H1 (cell line): ENCODE results near the gene THRB. TPM values are rescaled to one million over a fixed set of nuclear protein-coding genes. Genes with fewer than 3 reads are reported as not detected.
"Not testable (repeated sequence)": the region's sequence is repeated elsewhere in the genome, so short reads cannot be mapped to it uniquely, and the experiment has no call there.

Source experiments
- CTCF ChIA-PET: fragments of 300-600 bp; sonication (Branson Sonifier 250); formaldehyde crosslinking; loops from one replicate; lab custom pipeline; 2021; ENCODE audit not compliant: partially characterized antibody; lab: Charles Lee
- POLR2A ChIA-PET: fragments of 300-600 bp; sonication (Branson Sonifier 250); formaldehyde crosslinking; loops from one replicate; lab custom pipeline; 2021; ENCODE audit warnings: inconsistent platforms; ENCODE audit not compliant: partially characterized antibody; lab: Charles Lee
- DNase-seq, 2 experiments: peaks; one replicate each; pipeline versions ENCODE4 v3.0.0 to v3.0.0-alpha.2; 2010 to 2022; ENCODE audit warnings: low spot score in 2 of 2, low read depth in 1 of 2, mixed read lengths in 1 of 2
- FAIRE-seq: peaks from 2 replicates; lab custom pipeline; 2011; peaks lifted over from hg19 to GRCh38; lab: Jason Lieb, UNC
- H2AFZ ChIP-seq: 2 replicates; pipeline ENCODE4 v1.8.1; 2012; ENCODE audit warnings: low read length, inconsistent platforms
- H2AK5ac ChIP-seq: 2 replicates; pipeline ENCODE4 v1.6.1; 2013; ENCODE audit warnings: low read depth, low read length
- H2BK120ac ChIP-seq: replicated peaks from 2 replicates; pipeline ENCODE3; 2013; ENCODE audit warnings: low read depth, low read length, inconsistent platforms
- H2BK12ac ChIP-seq: 2 replicates; pipeline ENCODE4 v1.6.1; 2013; ENCODE audit warnings: low read depth, low read length
- H2BK15ac ChIP-seq: 2 replicates; pipeline ENCODE4 v1.6.1; 2013; ENCODE audit warnings: low read length
- H2BK20ac ChIP-seq: 2 replicates; pipeline ENCODE4 v1.6.1; 2013; ENCODE audit warnings: low read length
- H2BK5ac ChIP-seq: 2 replicates; pipeline ENCODE4 v1.6.1; 2013; ENCODE audit warnings: low read depth, low read length
- H3K14ac ChIP-seq: 2 replicates; pipeline ENCODE4 v1.6.1; 2013; ENCODE audit warnings: inconsistent platforms; ENCODE audit not compliant: insufficient read length
- H3K18ac ChIP-seq: 2 replicates; pipeline ENCODE4 v1.6.1; 2013; ENCODE audit warnings: low read length; ENCODE audit errors: extremely low read depth
- H3K23ac ChIP-seq: 2 replicates; pipeline ENCODE4 v1.6.1; 2013; ENCODE audit warnings: inconsistent platforms; ENCODE audit not compliant: insufficient read length
- H3K23me2 ChIP-seq: 2 replicates; pipeline ENCODE4 v1.6.1; 2013; ENCODE audit warnings: low read depth, low read length
- H3K27ac ChIP-seq: 2 replicates; pipeline ENCODE4 v1.6.1; 2011; ENCODE audit warnings: low read depth, low read length, inconsistent platforms
- H3K27me3 ChIP-seq, 4 experiments: replicated peaks in 1 of 4; 1 replicate in 1 of 4; 2 replicates in 3 of 4; pipeline versions ENCODE4 v1.6.1 to v1.8.1; 2011 to 2013; ENCODE audit warnings: low read length in 3 of 4, mild to moderate bottlenecking in 3 of 4, inconsistent platforms in 2 of 4, mixed read lengths in 2 of 4, moderate library complexity in 1 of 4; ENCODE audit not compliant: control insufficient read depth in 3 of 4, insufficient read depth in 3 of 4; ENCODE audit errors: extremely low read depth in 1 of 4
- H3K36me3 ChIP-seq, 4 experiments: 2 replicates each; pipeline versions ENCODE4 v1.6.1 to v1.8.1; 2011 to 2013; ENCODE audit warnings: mild to moderate bottlenecking in 4 of 4, low read length in 3 of 4, moderate library complexity in 2 of 4, control low read depth in 1 of 4, inconsistent platforms in 1 of 4; ENCODE audit not compliant: insufficient read depth in 4 of 4, control insufficient read depth in 2 of 4
- H3K4ac ChIP-seq: replicated peaks from 2 replicates; pipeline ENCODE3; 2013; ENCODE audit warnings: low read length, low read depth, mixed read lengths, inconsistent platforms; ENCODE audit not compliant: insufficient read length
- H3K4me1 ChIP-seq, 4 experiments: replicated peaks in 1 of 4; 1 replicate in 1 of 4; 2 replicates in 3 of 4; pipeline versions ENCODE4 v1.6.1 to v1.8.1; 2011 to 2013; ENCODE audit warnings: low read length in 3 of 4, inconsistent platforms in 2 of 4, mixed read lengths in 1 of 4; ENCODE audit not compliant: insufficient read depth in 4 of 4, control insufficient read depth in 3 of 4
- H3K4me2 ChIP-seq, 2 experiments: 2 replicates each; pipeline versions ENCODE4 v1.6.1 to v1.8.1; 2011 to 2013; ENCODE audit warnings: low read depth in 2 of 2, low read length in 2 of 2, control low read depth in 1 of 2, inconsistent platforms in 1 of 2, mild to moderate bottlenecking in 1 of 2; ENCODE audit not compliant: insufficient read depth in 1 of 2
- H3K4me3 ChIP-seq, 4 experiments: fragments of 200-600, 300-600 bp in 1 of 4; sonication (generic), shearing (Covaris generic), sonication (Bioruptor Twin) in 1 of 4; 2 replicates each; pipeline versions ENCODE4 v1.5.1 to v1.8.1; 2011 to 2016; ENCODE audit warnings: low read length in 4 of 4, low read depth in 3 of 4, control low read depth in 2 of 4, inconsistent platforms in 2 of 4, mild to moderate bottlenecking in 2 of 4, mixed read lengths in 1 of 4, moderate library complexity in 1 of 4; ENCODE audit not compliant: insufficient read depth in 2 of 4; ENCODE audit errors: extremely low read depth in 1 of 4
- H3K56ac ChIP-seq: replicated peaks from 2 replicates; pipeline ENCODE3; 2013; ENCODE audit warnings: low read depth, mild to moderate bottlenecking, mixed read lengths, low read length, inconsistent platforms; ENCODE audit not compliant: insufficient read length
- H3K79me1 ChIP-seq: 2 replicates; pipeline ENCODE4 v1.6.1; 2013; ENCODE audit warnings: low read depth, low read length, control low read depth
- H3K79me2 ChIP-seq, 2 experiments: 2 replicates each; pipeline versions ENCODE4 v1.6.1 to v1.8.1; 2012 to 2013; ENCODE audit warnings: low read length in 2 of 2, mild to moderate bottlenecking in 2 of 2, inconsistent platforms in 1 of 2; ENCODE audit not compliant: insufficient read depth in 2 of 2, control insufficient read depth in 1 of 2
- H3K9ac ChIP-seq, 4 experiments: replicated peaks in 1 of 4; 1 replicate in 1 of 4; 2 replicates in 3 of 4; pipeline versions ENCODE4 v1.6.1 to v1.8.1; 2011 to 2013; ENCODE audit warnings: low read depth in 3 of 4, low read length in 3 of 4, control low read depth in 2 of 4, mild to moderate bottlenecking in 2 of 4, moderate library complexity in 2 of 4, inconsistent platforms in 1 of 4; ENCODE audit errors: extremely low read depth in 1 of 4
- H3K9me3 ChIP-seq, 2 experiments: 2 replicates each; pipeline versions ENCODE4 v1.6.1 to v1.8.1; 2012 to 2013; ENCODE audit warnings: mild to moderate bottlenecking in 2 of 2, moderate library complexity in 2 of 2, control low read depth in 1 of 2, inconsistent platforms in 1 of 2, low read depth in 1 of 2, low read length in 1 of 2, mixed read lengths in 1 of 2; ENCODE audit not compliant: insufficient read depth in 2 of 2
- H4K20me1 ChIP-seq, 2 experiments: replicated peaks in 1 of 2; 2 replicates each; pipeline versions ENCODE3 to v1.8.1; 2011 to 2013; ENCODE audit warnings: inconsistent platforms in 2 of 2, low read length in 2 of 2, mild to moderate bottlenecking in 1 of 2; ENCODE audit not compliant: insufficient read depth in 2 of 2, control insufficient read depth in 1 of 2
- H4K5ac ChIP-seq: 2 replicates; pipeline ENCODE4 v1.6.1; 2013; ENCODE audit warnings: low read length, low read depth, mixed read lengths, inconsistent platforms; ENCODE audit not compliant: insufficient read length
- H4K8ac ChIP-seq: 2 replicates; pipeline ENCODE4 v1.8.0; 2013; ENCODE audit warnings: mild to moderate bottlenecking, moderate library complexity, low read length, inconsistent platforms; ENCODE audit not compliant: insufficient read depth; ENCODE audit errors: extremely low read depth
- H4K91ac ChIP-seq: replicated peaks from 2 replicates; pipeline ENCODE3; 2013; ENCODE audit warnings: low read length, mixed read lengths, inconsistent platforms; ENCODE audit not compliant: insufficient read length
- BRCA1 ChIP-seq: IDR thresholded peaks from 2 replicates; pipeline ENCODE4 v1.6.1; 2012; ENCODE audit warnings: low read depth, low read length, improper control_type of control experiment
- GTF2F1 ChIP-seq: IDR thresholded peaks from 2 replicates; pipeline ENCODE4 v1.6.1; 2012; ENCODE audit warnings: low read depth, low read length, improper control_type of control experiment, borderline replicate concordance
- HDAC6 ChIP-seq: IDR thresholded peaks from one replicate; pipeline ENCODE4 v1.7.1; 2012; ENCODE audit warnings: low read depth, mild to moderate bottlenecking, inconsistent platforms, low read length, moderate library complexity
- KDM5A ChIP-seq: fragments of 200-600 bp; IDR thresholded peaks from 2 replicates; pipeline ENCODE4 v1.7.1; 2012; ENCODE audit warnings: mild to moderate bottlenecking, low read length, inconsistent platforms, mixed read lengths
- MAFK ChIP-seq: IDR thresholded peaks from 2 replicates; pipeline ENCODE4 v1.6.1; 2012; ENCODE audit warnings: low read depth, mild to moderate bottlenecking, improper control_type of control experiment, low read length
- RXRA ChIP-seq: IDR thresholded peaks from 2 replicates; pipeline ENCODE4 v1.6.1; 2011; ENCODE audit warnings: low read depth, mild to moderate bottlenecking, low read length, moderate library complexity; ENCODE audit not compliant: insufficient read depth
- SIN3A ChIP-seq, 2 experiments: IDR thresholded peaks in 1 of 2; conservative IDR thresholded peaks in 1 of 2; 2 replicates each; pipeline ENCODE4 v1.6.1; 2011 to 2012; ENCODE audit warnings: low read length in 2 of 2, improper control_type of control experiment in 1 of 2, low read depth in 1 of 2, mild to moderate bottlenecking in 1 of 2
- WGBS, 2 experiments: shearing (Covaris generic) in 1 of 2; methylation state at CpG; one replicate each; pipeline versions ENCODE4 v1.1.6 to v1.1.7; 2013 to 2015; ENCODE audit warnings: low lambda C conversion rate in 2 of 2, mixed read lengths in 2 of 2, inconsistent platforms in 1 of 2, low coverage in 1 of 2, missing lambda C conversion rate in 1 of 2; ENCODE audit not compliant: insufficient replicate concordance in 2 of 2, insufficient coverage in 1 of 2, insufficient read length in 1 of 2; ENCODE audit errors: extremely low coverage in 1 of 2, missing lambda C conversion rate in 1 of 2; 5-methylcytosine and 5-hydroxymethylcytosine counted together
- polyA plus RNA-seq, 7 experiments: library from polyadenylated mRNA; depleted of rRNA in 3 of 7; stranded (reverse) in 5 of 7; unstranded in 2 of 7; fragments of >200 nt in 5 of 7; fragments of 200-250 nt in 2 of 7; gene quantifications; 1 replicate in 5 of 7; 2 replicates in 1 of 7; 4 replicates in 1 of 7; pipeline versions ENCODE4 v1.2.1 to v1.2.3, GENCODE V29; 2011 to 2013; ENCODE audit warnings: missing spikeins in 2 of 7, mixed read lengths in 2 of 7
- total RNA-seq: library from RNA; stranded (reverse); fragmentation: NEBNext Ultra II Directional; extraction: Animal tissue kit (Norgen Biotek cat#: 25700); gene quantifications from 2 replicates; pipeline ENCODE4 v1.2.1, GENCODE V29; 2021
- TF ChIP-seq, protein P1 (sequence below), 3 experiments: IDR thresholded peaks; 1 replicate in 2 of 3; 2 replicates in 1 of 3; pipeline versions ENCODE4 v1.5.1 to v1.6.1; 2011; ENCODE audit warnings: low read length in 3 of 3, mild to moderate bottlenecking in 3 of 3, inconsistent platforms in 2 of 3, low read depth in 1 of 3, moderate library complexity in 1 of 3; ENCODE audit not compliant: insufficient read depth in 1 of 3; ENCODE audit errors: control extremely low read depth in 1 of 3

Gene THRB
- total and polyA plus RNA-seq, 2 of the 8 experiments (the other 6 are each of a cell fraction or from before 2014, with no cell fraction given), result 0.98 to 3.9 TPM

- TF ChIP-seq, protein P1, sequence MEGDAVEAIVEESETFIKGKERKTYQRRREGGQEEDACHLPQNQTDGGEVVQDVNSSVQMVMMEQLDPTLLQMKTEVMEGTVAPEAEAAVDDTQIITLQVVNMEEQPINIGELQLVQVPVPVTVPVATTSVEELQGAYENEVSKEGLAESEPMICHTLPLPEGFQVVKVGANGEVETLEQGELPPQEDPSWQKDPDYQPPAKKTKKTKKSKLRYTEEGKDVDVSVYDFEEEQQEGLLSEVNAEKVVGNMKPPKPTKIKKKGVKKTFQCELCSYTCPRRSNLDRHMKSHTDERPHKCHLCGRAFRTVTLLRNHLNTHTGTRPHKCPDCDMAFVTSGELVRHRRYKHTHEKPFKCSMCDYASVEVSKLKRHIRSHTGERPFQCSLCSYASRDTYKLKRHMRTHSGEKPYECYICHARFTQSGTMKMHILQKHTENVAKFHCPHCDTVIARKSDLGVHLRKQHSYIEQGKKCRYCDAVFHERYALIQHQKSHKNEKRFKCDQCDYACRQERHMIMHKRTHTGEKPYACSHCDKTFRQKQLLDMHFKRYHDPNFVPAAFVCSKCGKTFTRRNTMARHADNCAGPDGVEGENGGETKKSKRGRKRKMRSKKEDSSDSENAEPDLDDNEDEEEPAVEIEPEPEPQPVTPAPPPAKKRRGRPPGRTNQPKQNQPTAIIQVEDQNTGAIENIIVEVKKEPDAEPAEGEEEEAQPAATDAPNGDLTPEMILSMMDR (IDR thresholded peaks at IDR 0.05; ENCODE audit: control extremely low read depth in 1 of 3, insufficient read depth in 1 of 3, low read depth in 1 of 3, low read length in 3 of 3), result no peak
- TF ChIP-seq MAFK, result no peak
- TF ChIP-seq GTF2F1, result no peak
- TF ChIP-seq KDM5A, result no peak
- no peak for TF ChIP-seq SIN3A (conservative IDR thresholded peaks at IDR 0.05 in 1 of 2, IDR thresholded peaks at IDR 0.05 in 1 of 2; ENCODE audit: low read depth in 1 of 2, low read length in 2 of 2)
- TF ChIP-seq BRCA1, result no peak
- no peak for TF ChIP-seq HDAC6
- no peak for TF ChIP-seq RXRA
These were observed 67.8 kb downstream of the THRB start (continued) for GRCh38 chr3:24426896-24427295.

DNA sequence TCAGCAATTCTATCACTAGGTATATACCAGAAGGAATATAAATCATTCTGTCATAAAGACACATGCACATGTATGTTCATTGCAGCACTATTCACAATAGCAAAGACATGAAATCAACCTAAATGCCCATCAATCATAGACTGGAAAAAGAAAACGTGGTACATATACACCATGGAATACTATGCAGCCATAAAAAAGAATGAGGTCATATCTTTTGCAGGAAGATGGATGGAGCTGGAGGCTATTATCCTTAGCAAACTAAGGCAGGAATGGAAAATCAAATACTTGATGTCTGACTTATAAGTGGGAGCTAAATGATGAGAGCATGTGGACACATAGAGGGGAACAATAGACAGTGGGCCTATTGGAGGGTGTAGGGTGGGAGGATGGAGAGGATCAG, 73.8 kb downstream of the THRB start:
- H2BK12ac ChIP-seq, H3K14ac ChIP-seq, H2AK5ac ChIP-seq, H4K8ac ChIP-seq, H2AFZ ChIP-seq, H2BK20ac ChIP-seq, H4K91ac ChIP-seq, DNase-seq, H2BK120ac ChIP-seq, FAIRE-seq, H4K20me1 ChIP-seq, H2BK15ac ChIP-seq, H2BK5ac ChIP-seq, POLR2A ChIA-PET, H4K5ac ChIP-seq, H3K4me1 ChIP-seq, H3K27me3 ChIP-seq, H3K18ac ChIP-seq, H3K9ac ChIP-seq, H3K56ac ChIP-seq, H3K36me3 ChIP-seq, H3K79me1 ChIP-seq, H3K4me2 ChIP-seq, H3K4me3 ChIP-seq, H3K27ac ChIP-seq, H3K4ac ChIP-seq, H3K23me2 ChIP-seq, H3K9me3 ChIP-seq, H3K79me2 ChIP-seq, H3K23ac ChIP-seq: not testable (repeated sequence)
- 80% methylated on average over 1 of the region's 1 CpG; no CpG with 5 or more reads in 1 of the 2 experiments for WGBS, 2 experiments
- CTCF ChIA-PET, result interaction anchor here (1.2 kb wide), 1 partner anchor 10 kb away, joined by 4 read pairs; no protein-coding TSS in a partner anchor
